ENCODE data around the gene DNAJC18.

Gene DNAJC18

DNA sequence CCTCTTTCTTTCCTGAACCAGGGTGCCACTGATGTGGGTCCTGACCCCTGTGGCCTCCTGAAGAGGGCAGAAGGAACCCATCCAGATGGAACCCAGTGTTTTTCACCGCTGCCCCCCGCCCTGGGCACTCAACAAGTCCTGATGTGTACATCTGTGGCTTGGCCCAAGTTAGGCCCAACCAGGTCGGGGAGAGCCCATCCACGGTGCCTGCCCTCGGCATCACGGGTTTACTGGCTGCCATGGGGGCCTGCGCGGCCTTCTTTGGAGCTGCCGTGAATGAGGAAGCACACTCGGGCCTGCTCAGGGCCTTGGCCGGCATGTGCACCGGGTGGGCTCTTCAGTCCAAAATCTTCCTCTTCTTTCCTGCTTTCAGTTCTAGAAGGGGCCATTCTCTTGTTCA is 17.5 kb upstream of the DNAJC18 start:
- Histone ChIP-seq H3K9me2 (ENCODE audit: low read depth, low read length) (no peaks in the 10 kb centered on the region), H3K27me3 (ENCODE audit: insufficient read depth, low read length) (no peaks in the 10 kb centered on the region), H3K9me3 (ENCODE audit: low read length) (no peaks in the 10 kb centered on the region), H3K36me3 (ENCODE audit: insufficient read depth, low read length) (no peaks in the 10 kb centered on the region), H2AFZ (ENCODE audit: low read length) (no peak overlapping the region), H3K4me3 (ENCODE audit: low read depth, low read length, poor library complexity, severe bottlenecking) (no peak overlapping the region), H3K9ac (ENCODE audit: low read length) (no peak overlapping the region), H3F3A (ENCODE audit: insufficient read depth, low read length) (no peaks in the 10 kb centered on the region), H3K4me2 (ENCODE audit: low read length) (no peak overlapping the region), H3K27ac (ENCODE audit: low read depth, low read length, poor library complexity, severe bottlenecking) (no peak overlapping the region), H3K79me2 (ENCODE audit: insufficient read depth, low read length) (no peaks in the 10 kb centered on the region), H4K20me1 (ENCODE audit: insufficient read depth, low read length) (no peaks in the 10 kb centered on the region), H3K4me1 (ENCODE audit: insufficient read depth, low read length, severe bottlenecking) (no peaks in the 10 kb centered on the region)
- no peak for TF ChIP-seq EZH2 (IDR thresholded peaks at IDR 0.05; ENCODE audit: borderline replicate concordance, low read length)
- TF ChIP-seq, protein P1, sequence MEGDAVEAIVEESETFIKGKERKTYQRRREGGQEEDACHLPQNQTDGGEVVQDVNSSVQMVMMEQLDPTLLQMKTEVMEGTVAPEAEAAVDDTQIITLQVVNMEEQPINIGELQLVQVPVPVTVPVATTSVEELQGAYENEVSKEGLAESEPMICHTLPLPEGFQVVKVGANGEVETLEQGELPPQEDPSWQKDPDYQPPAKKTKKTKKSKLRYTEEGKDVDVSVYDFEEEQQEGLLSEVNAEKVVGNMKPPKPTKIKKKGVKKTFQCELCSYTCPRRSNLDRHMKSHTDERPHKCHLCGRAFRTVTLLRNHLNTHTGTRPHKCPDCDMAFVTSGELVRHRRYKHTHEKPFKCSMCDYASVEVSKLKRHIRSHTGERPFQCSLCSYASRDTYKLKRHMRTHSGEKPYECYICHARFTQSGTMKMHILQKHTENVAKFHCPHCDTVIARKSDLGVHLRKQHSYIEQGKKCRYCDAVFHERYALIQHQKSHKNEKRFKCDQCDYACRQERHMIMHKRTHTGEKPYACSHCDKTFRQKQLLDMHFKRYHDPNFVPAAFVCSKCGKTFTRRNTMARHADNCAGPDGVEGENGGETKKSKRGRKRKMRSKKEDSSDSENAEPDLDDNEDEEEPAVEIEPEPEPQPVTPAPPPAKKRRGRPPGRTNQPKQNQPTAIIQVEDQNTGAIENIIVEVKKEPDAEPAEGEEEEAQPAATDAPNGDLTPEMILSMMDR (IDR thresholded peaks at IDR 0.05; ENCODE audit: low read length), result no peak

DNA sequence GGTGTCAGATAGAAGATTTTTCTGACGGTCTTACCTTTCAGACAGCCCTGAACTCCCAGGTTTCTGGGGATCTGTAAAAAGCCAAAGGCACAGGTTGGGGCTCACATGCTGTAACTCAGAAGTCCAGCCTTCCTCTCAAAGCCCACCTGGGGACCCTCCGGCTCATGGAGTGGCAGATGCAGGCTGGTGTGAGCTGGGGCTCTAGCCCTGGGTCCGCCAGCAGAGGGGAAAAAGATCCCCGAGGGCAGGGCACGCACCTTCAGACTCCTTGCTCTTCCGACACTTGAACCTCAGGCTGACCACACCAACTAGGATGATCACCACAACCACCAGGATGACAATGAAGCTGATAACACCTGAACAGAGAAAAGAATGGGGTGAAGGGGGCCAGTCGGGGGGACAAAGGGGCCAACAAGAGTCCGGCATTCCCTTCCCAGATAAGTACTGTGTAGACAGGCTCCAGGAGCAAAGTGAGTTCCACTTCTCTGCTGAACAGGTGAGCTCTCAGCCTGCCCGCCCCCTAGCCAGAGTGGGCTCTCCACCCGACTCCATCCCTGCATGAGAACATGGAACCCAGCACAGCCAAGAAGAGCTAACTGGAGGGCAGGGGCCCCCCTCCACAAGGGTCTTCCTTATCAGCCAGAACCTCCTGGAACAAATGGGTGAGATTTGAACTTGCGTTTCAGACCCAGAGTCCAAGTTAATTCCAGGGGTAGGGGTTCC is 15.4 kb upstream of the DNAJC18 start:
- H4K20me1 ChIP-seq (ENCODE audit: insufficient read depth, low read length), result no peaks in the 10 kb centered on the region
- H3K4me3 ChIP-seq (ENCODE audit: low read depth, low read length, poor library complexity, severe bottlenecking), result no peak overlapping the region
- H3K27ac ChIP-seq (ENCODE audit: low read depth, low read length, poor library complexity, severe bottlenecking), result no peak overlapping the region
- no peaks in the 10 kb centered on the region for H3K79me2 ChIP-seq (ENCODE audit: insufficient read depth, low read length)
- no peaks in the 10 kb centered on the region for H3F3A ChIP-seq (ENCODE audit: insufficient read depth, low read length)
- H3K4me2 ChIP-seq (ENCODE audit: low read length), result no peak overlapping the region
- H3K27me3 ChIP-seq (ENCODE audit: insufficient read depth, low read length), result no peaks in the 10 kb centered on the region
- TF ChIP-seq, protein P1 (IDR thresholded peaks at IDR 0.05; ENCODE audit: low read length), result no peak
- TF ChIP-seq EZH2 (IDR thresholded peaks at IDR 0.05; ENCODE audit: borderline replicate concordance, low read length), result no peak
- H3K4me1 ChIP-seq (ENCODE audit: insufficient read depth, low read length, severe bottlenecking), result no peaks in the 10 kb centered on the region
- H3K9me2 ChIP-seq (ENCODE audit: low read depth, low read length), result no peaks in the 10 kb centered on the region
- H2AFZ ChIP-seq (ENCODE audit: low read length), result no peak overlapping the region
- H3K9ac ChIP-seq (ENCODE audit: low read length), result no peak overlapping the region
- no peaks in the 10 kb centered on the region for H3K36me3 ChIP-seq (ENCODE audit: insufficient read depth, low read length)
- no peaks in the 10 kb centered on the region for H3K9me3 ChIP-seq (ENCODE audit: low read length)

DNA sequence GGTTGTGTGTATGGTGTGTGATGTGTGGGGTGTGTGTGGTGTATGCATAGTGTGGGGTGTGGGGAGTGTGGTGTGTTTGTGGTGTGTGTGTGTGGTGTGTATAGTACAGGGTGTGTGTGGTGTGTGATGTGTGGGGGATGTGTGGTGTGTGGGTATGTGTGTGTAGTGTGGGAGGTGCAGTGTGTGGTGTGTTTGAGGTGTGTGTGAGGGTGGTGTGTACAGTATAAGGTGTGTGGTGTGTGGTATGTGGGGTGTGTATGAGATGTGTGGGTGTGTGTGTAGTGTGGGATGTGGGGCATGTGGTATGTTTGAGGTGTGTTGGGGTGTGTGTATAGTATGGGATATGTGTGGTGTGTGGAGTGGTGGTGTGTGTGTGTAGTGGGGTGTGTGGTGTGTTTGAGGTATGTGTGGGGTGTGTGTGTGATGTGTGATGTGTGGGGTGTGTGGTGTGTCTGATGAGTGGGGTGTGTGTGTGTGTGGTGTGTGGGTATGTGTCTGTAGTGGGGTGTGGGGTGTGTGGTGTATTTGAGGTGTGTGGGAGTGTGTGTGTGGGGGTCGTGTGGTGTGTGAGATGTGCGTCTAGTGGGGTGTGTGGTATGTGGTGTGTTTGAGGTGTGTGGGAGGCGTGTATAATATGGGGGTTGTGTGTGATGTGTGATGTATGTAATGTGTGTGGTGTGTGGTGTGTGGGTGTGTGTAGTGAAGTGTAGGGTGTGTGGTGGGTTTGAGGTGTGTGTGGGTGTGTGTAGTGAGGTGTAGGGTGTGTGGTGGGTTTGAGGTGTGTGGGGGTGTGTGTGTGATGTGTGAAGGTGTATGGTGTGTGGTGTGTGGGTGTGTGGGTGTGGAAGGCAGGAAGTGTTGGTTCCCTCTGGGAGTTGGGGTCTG is 14.6 kb upstream of the DNAJC18 start:
- Histone ChIP-seq H3K27me3 (ENCODE audit: insufficient read depth, low read length) (no peaks in the 10 kb centered on the region), H4K20me1 (ENCODE audit: insufficient read depth, low read length) (no peaks in the 10 kb centered on the region), H3K4me3 (ENCODE audit: low read depth, low read length, poor library complexity, severe bottlenecking) (no peak overlapping the region), H3K4me1 (ENCODE audit: insufficient read depth, low read length, severe bottlenecking) (no peaks in the 10 kb centered on the region), H3K9me2 (ENCODE audit: low read depth, low read length) (no peaks in the 10 kb centered on the region), H3K27ac (ENCODE audit: low read depth, low read length, poor library complexity, severe bottlenecking) (no peak overlapping the region), H3K4me2 (ENCODE audit: low read length) (no peak overlapping the region), H3K79me2 (ENCODE audit: insufficient read depth, low read length) (no peaks in the 10 kb centered on the region), H3K9me3 (ENCODE audit: low read length) (no peaks in the 10 kb centered on the region), H2AFZ (ENCODE audit: low read length) (no peak overlapping the region), H3K36me3 (ENCODE audit: insufficient read depth, low read length) (no peaks in the 10 kb centered on the region), H3K9ac (ENCODE audit: low read length) (no peak overlapping the region), H3F3A (ENCODE audit: insufficient read depth, low read length) (no peaks in the 10 kb centered on the region)
- TF ChIP-seq, protein P1 (IDR thresholded peaks at IDR 0.05; ENCODE audit: low read length), result no peak
- TF ChIP-seq EZH2 (IDR thresholded peaks at IDR 0.05; ENCODE audit: borderline replicate concordance, low read length), result no peak

Measured in OCI-LY1 (cell line).